Stimulated activated CD8-positive, alpha-beta memory T cell treated with anti-CD3 and anti-CD28 coated beads, Interleukin-7, amount 100 ng/mL, for 48 hours (primary cell): ENCODE data around the gene TTC3.
"Not testable (repeated sequence)": the region's sequence is repeated elsewhere in the genome, so short reads cannot be mapped to it uniquely, and the experiment has no call there.

Source experiments
- DNase-seq, 2 donors: peaks; one replicate each; pipeline ENCODE4 v3.0.0-alpha.2; 2020; ENCODE audit warnings: low read depth in 1 of 2; ENCODE audit errors: extremely low read depth in 1 of 2

TTC3 gene

GRCh38 chr21:37143392-37143791 lies 70.3 kb downstream of the TTC3 start:
- DNase-seq = not testable (repeated sequence)

- DNase-seq = no peak
These were observed 72.6 kb downstream of the TTC3 start for GRCh38 chr21:37145635-37146111.

GRCh38 chr21:37146320-37147235 lies 73.5 kb downstream of the TTC3 start:
- DNase-seq = no peak

- DNase-seq = no peak
These were observed 76.4 kb downstream of the TTC3 start for GRCh38 chr21:37149411-37149810.

DNA sequence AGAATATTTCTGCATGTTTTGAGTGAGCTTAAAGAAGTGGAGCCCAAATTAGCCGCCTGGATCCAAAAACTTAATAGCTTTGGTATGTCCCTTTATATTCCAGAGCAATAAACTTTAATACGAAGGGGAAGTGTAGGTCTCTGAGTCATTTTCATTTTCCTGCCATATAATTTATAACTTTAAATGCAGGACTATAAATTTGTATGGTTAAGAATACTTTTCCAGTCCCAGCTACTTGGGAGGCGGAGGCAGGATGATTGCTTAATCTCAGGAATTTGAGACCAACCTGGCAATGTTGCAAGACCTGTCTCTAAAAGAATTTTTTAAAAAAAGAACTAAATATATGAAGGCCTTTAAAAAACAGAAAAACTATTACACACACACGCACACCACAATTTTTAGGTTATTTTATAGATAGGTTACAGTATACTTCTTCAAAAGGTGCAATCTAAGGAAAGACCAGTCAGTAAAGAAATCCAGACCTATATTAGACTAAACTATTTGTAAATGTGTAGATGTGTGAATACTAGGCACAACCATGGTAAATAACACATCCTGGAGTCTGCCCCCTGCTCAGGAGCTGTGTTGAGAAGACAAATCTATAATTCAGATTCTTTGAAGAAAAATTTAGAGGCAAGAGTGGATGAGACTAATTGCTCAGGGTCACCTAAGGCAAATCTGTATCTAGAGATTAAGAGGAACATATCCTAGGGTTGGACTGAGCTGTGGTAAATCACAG lies 80.3 kb downstream of the TTC3 start:
- no peak for DNase-seq

DNA sequence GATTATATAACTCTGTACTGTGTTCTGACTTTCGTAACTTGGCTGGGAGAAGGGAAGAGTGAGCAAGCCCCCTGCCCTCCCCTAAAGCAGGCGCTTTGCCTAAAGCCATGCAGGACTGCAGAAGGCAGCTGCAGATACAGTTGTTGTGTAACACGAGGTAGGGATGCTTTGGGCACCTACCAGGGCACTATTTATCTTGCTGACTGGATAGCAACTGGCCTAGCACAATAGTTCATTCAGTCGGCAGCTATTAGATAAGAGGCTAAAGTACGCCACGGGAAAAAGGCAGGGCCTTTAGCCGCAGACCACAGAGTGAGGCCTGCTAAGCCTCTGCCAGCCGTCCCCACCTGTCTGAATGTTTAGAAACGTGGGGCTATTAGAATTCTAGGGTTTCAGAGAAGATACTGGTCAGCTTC lies 80.9 kb downstream of the TTC3 start:
- DNase-seq = no peak

DNA sequence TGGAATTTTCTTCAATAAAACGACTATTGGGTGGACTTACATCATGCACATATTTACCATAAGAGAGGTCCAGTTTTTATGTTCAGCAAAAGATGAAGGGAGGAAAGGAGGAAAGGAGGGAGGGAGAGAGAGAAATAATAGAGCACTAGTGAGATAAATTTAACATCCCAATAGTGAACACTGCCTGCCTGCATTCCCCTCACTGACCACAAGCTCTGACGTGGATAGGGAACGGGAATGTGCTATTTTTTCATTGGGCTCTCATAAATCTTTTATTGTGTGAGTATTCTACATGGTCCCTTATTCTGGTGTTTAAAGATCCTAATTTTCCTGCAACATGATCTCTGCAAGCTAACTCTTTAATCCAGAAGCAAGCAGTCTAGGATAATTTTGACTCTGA lies 82.1 kb downstream of the TTC3 start:
- no peak for DNase-seq

DNA sequence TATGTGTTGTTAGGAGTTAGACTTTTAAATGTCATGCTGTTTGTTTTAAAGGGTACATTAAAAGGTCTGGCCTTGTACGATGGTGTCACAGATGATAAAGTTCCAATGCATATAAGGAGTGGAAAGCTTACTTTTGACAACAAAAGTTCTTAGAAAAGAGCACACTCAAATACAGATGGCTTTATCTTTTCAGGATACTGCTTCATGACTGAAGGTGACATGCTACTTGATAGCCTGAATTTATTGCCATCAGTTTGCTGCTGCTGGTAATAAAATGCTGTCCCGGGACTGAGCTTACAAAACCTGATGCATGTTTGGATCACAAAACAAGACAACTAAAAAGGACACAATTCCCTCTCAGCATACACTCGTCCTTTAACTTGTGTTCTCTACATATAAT lies 84.9 kb downstream of the TTC3 start:
- DNase-seq = no peak

GRCh38 chr21:37159053-37159776 lies 86.2 kb downstream of the TTC3 start:
- peak; percentile 8 to 44 for DNase-seq

DNA sequence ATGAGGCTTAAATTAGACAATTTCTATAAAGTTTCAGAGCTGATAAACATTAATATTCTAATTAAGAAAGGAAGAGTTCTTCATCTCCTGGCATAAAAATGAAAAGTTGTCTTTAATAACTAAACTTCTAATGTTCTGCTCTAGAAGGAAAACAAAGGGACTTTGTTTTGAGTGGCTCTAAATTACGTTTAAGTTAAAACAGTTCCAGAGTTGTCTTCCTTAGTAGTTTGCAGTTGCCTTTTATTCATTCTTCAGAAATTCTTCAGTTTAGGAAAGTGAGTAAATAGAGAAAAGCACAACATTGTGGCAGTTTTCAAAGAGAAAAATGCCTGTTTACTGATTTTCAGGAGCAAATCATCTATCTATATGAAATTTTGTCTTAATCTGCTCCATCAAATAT lies 86.9 kb downstream of the TTC3 start:
- DNase-seq = no peak

- DNase-seq = no peak
These were observed 91.7 kb downstream of the TTC3 start for GRCh38 chr21:37164742-37165141.

DNA sequence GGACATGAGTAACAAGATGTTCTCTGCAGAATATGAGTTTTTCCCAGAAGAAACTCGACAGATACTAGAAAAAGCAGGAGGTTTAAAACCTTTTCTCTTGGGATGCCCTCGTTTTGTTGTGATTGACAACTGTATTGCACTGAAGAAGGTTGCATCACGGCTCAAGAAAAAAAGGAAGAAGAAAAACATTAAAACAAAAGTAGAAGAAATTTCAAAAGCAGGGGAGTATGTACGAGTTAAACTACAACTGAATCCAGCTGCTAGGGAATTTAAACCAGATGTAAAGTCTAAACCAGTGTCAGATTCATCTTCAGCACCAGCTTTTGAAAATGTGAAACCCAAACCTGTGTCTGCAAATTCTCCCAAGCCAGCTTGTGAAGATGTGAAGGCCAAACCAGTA lies 92.5 kb downstream of the TTC3 start:
- no peak for DNase-seq

GRCh38 chr21:37166733-37167132 lies 93.7 kb downstream of the TTC3 start:
- no peak for DNase-seq

- no peak for DNase-seq
These were observed 95.6 kb downstream of the TTC3 start for GRCh38 chr21:37168666-37169065.

GRCh38 chr21:37172646-37173045 lies 99.6 kb downstream of the TTC3 start:
- DNase-seq = no peak

DNA sequence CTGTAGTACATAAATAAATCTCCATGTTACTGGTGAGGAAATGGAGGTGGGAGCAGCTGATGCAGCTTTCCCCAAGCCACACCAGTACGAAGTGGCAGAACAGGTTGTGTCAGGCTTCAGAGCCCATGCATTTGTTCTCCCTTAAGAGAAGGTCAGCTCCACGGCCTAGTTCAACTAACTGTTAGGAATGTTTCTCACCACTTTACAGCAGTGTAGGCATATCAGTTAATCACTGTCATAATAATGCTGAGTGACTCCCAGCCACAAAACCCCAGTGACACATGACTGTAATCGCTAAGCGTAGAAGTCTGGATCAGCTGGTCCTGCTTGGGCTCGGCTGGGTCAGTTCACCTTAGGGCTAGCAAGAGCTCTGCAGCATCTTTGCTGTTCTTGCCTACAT lies 103.7 kb downstream of the TTC3 start:
- no peak for DNase-seq

GRCh38 chr21:37181059-37181458 lies 108.0 kb downstream of the TTC3 start:
- no peak for DNase-seq

DNA sequence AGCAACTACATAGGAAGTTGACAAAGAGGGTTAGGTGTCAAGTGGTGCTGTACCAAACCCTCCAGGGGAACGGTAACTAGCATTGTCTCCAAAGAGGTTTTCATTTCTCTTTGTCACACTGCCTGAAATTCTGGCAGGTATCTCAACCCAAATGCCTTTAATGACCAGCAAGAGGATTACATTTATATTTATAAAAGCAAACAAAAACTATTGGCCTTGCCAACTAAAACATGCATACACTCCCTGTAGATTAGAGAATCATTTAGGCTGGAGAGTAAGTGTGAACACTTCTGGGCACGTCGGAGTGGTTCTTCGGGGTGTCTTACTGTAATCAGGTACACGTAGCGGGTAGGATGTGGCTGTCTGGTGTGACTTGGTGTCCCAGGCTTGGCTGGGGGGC lies 109.2 kb downstream of the TTC3 start:
- no peak for DNase-seq

- no peak for DNase-seq
These were observed 110.7 kb downstream of the TTC3 start for GRCh38 chr21:37183749-37184148.

GRCh38 chr21:37184784-37185593 lies 111.9 kb downstream of the TTC3 start:
- no peak for DNase-seq
